ENCODE data around the gene PCDHA1. TPM values are rescaled to one million over a fixed set of nuclear protein-coding genes. Genes with fewer than 3 reads are reported as not detected.
"Not testable (repeated sequence)": the region's sequence is repeated elsewhere in the genome, so short reads cannot be mapped to it uniquely, and the experiment has no call there.

The PCDHA1 gene
- total RNA-seq, 2 experiments from 2014 or later: not detected

- no peaks in the 10 kb centered on the region for H4K20me1 ChIP-seq (ENCODE audit: insufficient read depth, low read length)
- no peak overlapping the region for H3K4me2 ChIP-seq (ENCODE audit: low read length)
- TF ChIP-seq EZH2phosphoT487 (IDR thresholded peaks at IDR 0.05; ENCODE audit: borderline replicate concordance, low read depth, low read length) (no peak), CTCF (conservative IDR thresholded peaks at IDR 0.05; ENCODE audit: low read length) (no peak)
- no peak overlapping the region for H3K27ac ChIP-seq (ENCODE audit: low read depth, low read length, poor library complexity, severe bottlenecking)
- H3K79me2 ChIP-seq (ENCODE audit: insufficient read depth, low read depth, low read length): no peaks in the 10 kb centered on the region
- H3K9me2 ChIP-seq (ENCODE audit: insufficient read depth, low read length): no peaks in the 10 kb centered on the region
- no peaks in the 10 kb centered on the region for H3K4me1 ChIP-seq (ENCODE audit: insufficient read depth, low read length, poor library complexity, severe bottlenecking)
- no peaks in the 10 kb centered on the region for H3K9me3 ChIP-seq (ENCODE audit: low read length)
- H2AFZ ChIP-seq (ENCODE audit: low read length): no peak overlapping the region
- no peak overlapping the region for H3K4me3 ChIP-seq (ENCODE audit: low read depth, low read length, poor library complexity, severe bottlenecking)
- DNase-seq (ENCODE audit: low spot score): no peak
- H3K36me3 ChIP-seq (ENCODE audit: insufficient read depth, low read length): no peaks in the 10 kb centered on the region
- no TSS peak for BruUV-seq (replicated peaks)
- POLR2A ChIA-PET: no interaction called here
- intact Hi-C loops (cut with micrococcal nuclease; ENCODE audit: unreplicated experiment): no loop called here
- CTCF ChIA-PET (ENCODE audit: unreplicated experiment): no interaction called here
Observed at GRCh38 chr5:140802781-140803271, 16.9 kb downstream of the PCDHA1 start.

GRCh38 chr5:140806834-140807775 is 21.2 kb downstream of the PCDHA1 start, which contains the start of gene PCDHA4:
Gene PCDHA4, plus strand, starts transcription at chr5:140807068.
- Histone ChIP-seq H3K9me2 (ENCODE audit: insufficient read depth, low read length) (no peaks in the 10 kb centered on the region), H3K4me1 (ENCODE audit: insufficient read depth, low read length, poor library complexity, severe bottlenecking) (no peaks in the 10 kb centered on the region), H3K4me2 (ENCODE audit: low read length) (no peak within 1 kb of the TSS), H3K9me3 (ENCODE audit: low read length) (no peaks in the 10 kb centered on the region), H3K27ac (ENCODE audit: low read depth, low read length, poor library complexity, severe bottlenecking) (no peak within 1 kb of the TSS), H4K20me1 (ENCODE audit: insufficient read depth, low read length) (no peaks in the 10 kb centered on the region), H3K36me3 (ENCODE audit: insufficient read depth, low read length) (no peaks in the 10 kb centered on the region), H2AFZ (ENCODE audit: low read length) (no peak within 1 kb of the TSS), H3K4me3 (ENCODE audit: low read depth, low read length, poor library complexity, severe bottlenecking) (no peak within 1 kb of the TSS), H3K79me2 (ENCODE audit: insufficient read depth, low read depth, low read length) (no peaks in the 10 kb centered on the region)
- DNase-seq (ENCODE audit: low spot score): no peak
- intact Hi-C loops (cut with micrococcal nuclease; ENCODE audit: unreplicated experiment): no loop called here
- ChIA-PET CTCF (ENCODE audit: unreplicated experiment) (no interaction called here), POLR2A (interaction anchor here (0.5 kb wide), 1 partner anchor 238 kb away, joined by 6 read pairs; no protein-coding TSS in a partner anchor)
- no TSS peak for BruUV-seq (replicated peaks)
- TF ChIP-seq EZH2phosphoT487 (IDR thresholded peaks at IDR 0.05; ENCODE audit: borderline replicate concordance, low read depth, low read length): no peak
- peak; percentile 67 for TF ChIP-seq CTCF (conservative IDR thresholded peaks at IDR 0.05; ENCODE audit: low read length)

- H3K9me3 ChIP-seq (ENCODE audit: low read length); H3K4me1 ChIP-seq (ENCODE audit: insufficient read depth, low read length, poor library complexity, severe bottlenecking); DNase-seq (ENCODE audit: low spot score); H3K36me3 ChIP-seq (ENCODE audit: insufficient read depth, low read length); H3K4me3 ChIP-seq (ENCODE audit: low read depth, low read length, poor library complexity, severe bottlenecking); H2AFZ ChIP-seq (ENCODE audit: low read length); H4K20me1 ChIP-seq (ENCODE audit: insufficient read depth, low read length); H3K27ac ChIP-seq (ENCODE audit: low read depth, low read length, poor library complexity, severe bottlenecking); H3K9me2 ChIP-seq (ENCODE audit: insufficient read depth, low read length); CTCF ChIA-PET (ENCODE audit: unreplicated experiment); intact Hi-C loops (cut with micrococcal nuclease; ENCODE audit: unreplicated experiment); BruUV-seq (replicated peaks); POLR2A ChIA-PET; H3K4me2 ChIP-seq (ENCODE audit: low read length); H3K79me2 ChIP-seq (ENCODE audit: insufficient read depth, low read depth, low read length): not testable (repeated sequence)
Observed at GRCh38 chr5:140808241-140808888, 22.4 kb downstream of the PCDHA1 start.
